CD14-positive monocyte (primary cell): ENCODE data around the gene PRMT9. TPM values are rescaled to one million over a fixed set of nuclear protein-coding genes. Genes with fewer than 3 reads are reported as not detected.

Experiments used
- DNase-seq, 3 donors: peaks; one replicate each; pipeline ENCODE4 v3.0.0-alpha.2; 2011 to 2022
- H2AFZ ChIP-seq: 2 replicates; pipeline ENCODE4 v1.6.0; 2012; ENCODE audit warnings: mild to moderate bottlenecking, low read depth, low read length, inconsistent platforms; ENCODE audit not compliant: insufficient read depth, poor library complexity, severe bottlenecking
- H3K27ac ChIP-seq, 2 donors: 1 replicate in 1 of 2; 2 replicates in 1 of 2; pipeline ENCODE4 v1.5.1; 2012 to 2013; ENCODE audit warnings: low read length in 2 of 2, control low read depth in 1 of 2, inconsistent platforms in 1 of 2, low read depth in 1 of 2, mild to moderate bottlenecking in 1 of 2
- H3K27me3 ChIP-seq, 2 donors: one replicate each; pipeline versions ENCODE4 v1.6.0 to v1.6.1; 2011 to 2013; ENCODE audit warnings: low read length in 2 of 2; ENCODE audit not compliant: control insufficient read depth in 2 of 2, insufficient read depth in 2 of 2
- H3K36me3 ChIP-seq, 2 donors: replicated peaks in 1 of 2; 1 replicate in 1 of 2; 2 replicates in 1 of 2; pipeline versions ENCODE4 v1.5.1 to v1.6.1; 2012 to 2013; ENCODE audit warnings: low read length in 2 of 2, control low read depth in 1 of 2, inconsistent platforms in 1 of 2, mild to moderate bottlenecking in 1 of 2; ENCODE audit not compliant: insufficient read depth in 2 of 2, control insufficient read depth in 1 of 2
- H3K4me1 ChIP-seq, 2 donors: 1 replicate in 1 of 2; 2 replicates in 1 of 2; pipeline versions ENCODE4 v1.5.1 to v1.6.1; 2012 to 2013; ENCODE audit warnings: low read length in 2 of 2, control low read depth in 1 of 2, inconsistent platforms in 1 of 2, mild to moderate bottlenecking in 1 of 2, moderate library complexity in 1 of 2; ENCODE audit not compliant: insufficient read depth in 2 of 2, control insufficient read depth in 1 of 2
- H3K4me2 ChIP-seq: replicated peaks from 2 replicates; pipeline ENCODE3; 2012; ENCODE audit warnings: low read length, moderate library complexity, mild to moderate bottlenecking; ENCODE audit not compliant: poor library complexity, severe bottlenecking; ENCODE audit errors: extremely low read depth
- H3K4me3 ChIP-seq, 3 experiments: fragments of 200-600 bp in 1 of 3; sonication (generic) in 1 of 3; replicated peaks in 1 of 3; 1 replicate in 2 of 3; 2 replicates in 1 of 3; pipeline ENCODE4 v1.5.1; 2011 to 2013; ENCODE audit warnings: low read length in 3 of 3, mild to moderate bottlenecking in 3 of 3, control low read depth in 2 of 3, low read depth in 2 of 3, inconsistent platforms in 1 of 3, moderate library complexity in 1 of 3
- H3K79me2 ChIP-seq: 2 replicates; pipeline ENCODE4 v1.6.0; 2012; ENCODE audit warnings: mild to moderate bottlenecking, control low read depth, inconsistent platforms, low read length, moderate library complexity; ENCODE audit not compliant: insufficient read depth
- H3K9ac ChIP-seq: 2 replicates; pipeline ENCODE4 v1.6.0; 2017; ENCODE audit warnings: low read length, mild to moderate bottlenecking; ENCODE audit not compliant: insufficient read depth, poor library complexity, severe bottlenecking
- H3K9me3 ChIP-seq, 2 donors: replicated peaks in 1 of 2; 1 replicate in 1 of 2; 2 replicates in 1 of 2; pipeline versions ENCODE4 v1.5.1 to v1.6.1; 2012 to 2013; ENCODE audit warnings: low read length in 2 of 2, control low read depth in 1 of 2; ENCODE audit not compliant: control insufficient read depth in 1 of 2, insufficient read depth in 1 of 2
- H4K20me1 ChIP-seq: 2 replicates; pipeline ENCODE4 v1.6.0; 2012; ENCODE audit warnings: mild to moderate bottlenecking, low read length, control low read depth, moderate library complexity; ENCODE audit not compliant: insufficient read depth
- H3K27ac Mint-ChIP-seq, 7 donors: one replicate each; pipeline ENCODE4 v1.8.0; 2020; ENCODE audit warnings: mild to moderate bottlenecking in 7 of 7, mixed read lengths in 7 of 7, moderate library complexity in 6 of 7, inconsistent platforms in 2 of 7
- H3K27me3 Mint-ChIP-seq, 3 donors: one replicate each; pipeline ENCODE4 v1.8.0; 2021 to 2022; ENCODE audit warnings: low read depth in 3 of 3, mild to moderate bottlenecking in 3 of 3, mixed read lengths in 3 of 3, moderate library complexity in 3 of 3, inconsistent platforms in 1 of 3
- H3K36me3 Mint-ChIP-seq, 2 donors: one replicate each; pipeline ENCODE4 v1.8.0; 2020; ENCODE audit warnings: mixed read lengths in 2 of 2, inconsistent platforms in 1 of 2, mild to moderate bottlenecking in 1 of 2
- H3K4me1 Mint-ChIP-seq: one replicate; pipeline ENCODE4 v1.8.0; 2020; ENCODE audit warnings: mild to moderate bottlenecking, mixed read lengths
- H3K4me3 Mint-ChIP-seq, 2 donors: one replicate each; pipeline ENCODE4 v1.8.0; 2020; ENCODE audit warnings: mild to moderate bottlenecking in 2 of 2, mixed read lengths in 2 of 2, moderate library complexity in 1 of 2
- H3K9me3 Mint-ChIP-seq, 7 donors: one replicate each; pipeline ENCODE4 v1.8.0; 2020 to 2022; ENCODE audit warnings: mixed read lengths in 7 of 7, mild to moderate bottlenecking in 6 of 7, moderate library complexity in 6 of 7, inconsistent platforms in 2 of 7
- CTCF ChIP-seq: fragments of 200-600 bp; IDR thresholded peaks from one replicate; pipeline ENCODE4 v1.8.0; 2022; ENCODE audit warnings: antibody characterized with exemption, mild to moderate bottlenecking
- WGBS: methylation state at CpG from one replicate; pipeline ENCODE4 v1.1.5; 2013; ENCODE audit warnings: missing lambda C conversion rate; ENCODE audit not compliant: insufficient coverage; 5-methylcytosine and 5-hydroxymethylcytosine counted together
- intact Hi-C, 2 donors: fragments of 100-400 bp; cut with micrococcal nuclease; formaldehyde crosslinking; loops; one replicate each; pipeline versions ENCODE4 v1.15.0 to v1.15.1; 2023
- polyA plus RNA-seq, 3 donors: library from polyadenylated mRNA; depleted of rRNA in 1 of 3; unstranded in 2 of 3; stranded (reverse) in 1 of 3; fragments of 300-500 nt in 2 of 3; fragments of >200 nt in 1 of 3; fragmentation: Illumina TruSeq in 2 of 3; gene quantifications; 1 replicate in 2 of 3; 2 replicates in 1 of 3; pipeline ENCODE4 v1.2.3, GENCODE V29; 2012 to 2021

PRMT9 gene
- polyA plus RNA-seq, 3 donors = 1.6 to 4.6 (median 2.0) TPM

GRCh38 chr4:147629783-147630730, 53.9 kb downstream of the PRMT9 start:
- Histone ChIP-seq H3K4me2 (no peak overlapping the region), H3K9ac (no peak overlapping the region), H3K27ac (no peak overlapping the region), H2AFZ (no peak overlapping the region), H3K9me3 (no peaks in the 10 kb centered on the region), H3K4me1 (no peaks in the 10 kb centered on the region), H3K4me3 (no peak overlapping the region), H4K20me1 (no peaks in the 10 kb centered on the region), H3K27me3 (no peaks in the 10 kb centered on the region), H3K79me2 (no peaks in the 10 kb centered on the region), H3K36me3 (peaks cover 94 to 99% of the 10 kb centered on the region in 2 donors)
- no peaks in the 10 kb centered on the region for H3K9me3 Mint-ChIP-seq
- peaks cover 0 to 3% (median 0%) of the 10 kb centered on the region in 3 donors for H3K27me3 Mint-ChIP-seq
- no peak for TF ChIP-seq CTCF
- H3K4me1 Mint-ChIP-seq = no peaks in the 10 kb centered on the region
- no peak overlapping the region for H3K4me3 Mint-ChIP-seq
- DNase-seq = no peak
- peaks cover 81 to 92% of the 10 kb centered on the region in 2 donors for H3K36me3 Mint-ChIP-seq
- no peak overlapping the region for H3K27ac Mint-ChIP-seq
- intact Hi-C loops = no loop called here
- WGBS = no CpG with 5 or more reads among the region's 1 CpG

- Histone ChIP-seq H3K27ac (no peak overlapping the region), H3K9ac (no peak overlapping the region), H3K79me2 (no peaks in the 10 kb centered on the region), H3K27me3 (no peaks in the 10 kb centered on the region), H3K4me1 (no peaks in the 10 kb centered on the region), H4K20me1 (peaks cover 5% of the 10 kb centered on the region), H3K36me3 (peaks cover 94 to 99% of the 10 kb centered on the region in 2 donors), H3K4me2 (no peak overlapping the region), H2AFZ (no peak overlapping the region), H3K4me3 (no peak overlapping the region), H3K9me3 (no peaks in the 10 kb centered on the region)
- no CpG with 5 or more reads among the region's 3 CpGs for WGBS
- Mint-ChIP-seq H3K36me3 (peaks cover 75 to 86% of the 10 kb centered on the region in 2 donors), H3K4me1 (no peaks in the 10 kb centered on the region), H3K9me3 (no peaks in the 10 kb centered on the region), H3K27ac (no peak overlapping the region), H3K27me3 (peaks cover 0 to 3% (median 0%) of the 10 kb centered on the region in 3 donors), H3K4me3 (no peak overlapping the region)
- TF ChIP-seq CTCF = no peak
- intact Hi-C loops = no loop called here
- no peak for DNase-seq
Measured at GRCh38 chr4:147628415-147628814, 55.5 kb downstream of the PRMT9 start.
